ENCODE measurements around the gene FBN1. TPM values are rescaled to one million over a fixed set of nuclear protein-coding genes. Genes with fewer than 3 reads are reported as not detected.

The FBN1 gene
- polyA plus RNA-seq, 1 experiment: 565 TPM

DNA sequence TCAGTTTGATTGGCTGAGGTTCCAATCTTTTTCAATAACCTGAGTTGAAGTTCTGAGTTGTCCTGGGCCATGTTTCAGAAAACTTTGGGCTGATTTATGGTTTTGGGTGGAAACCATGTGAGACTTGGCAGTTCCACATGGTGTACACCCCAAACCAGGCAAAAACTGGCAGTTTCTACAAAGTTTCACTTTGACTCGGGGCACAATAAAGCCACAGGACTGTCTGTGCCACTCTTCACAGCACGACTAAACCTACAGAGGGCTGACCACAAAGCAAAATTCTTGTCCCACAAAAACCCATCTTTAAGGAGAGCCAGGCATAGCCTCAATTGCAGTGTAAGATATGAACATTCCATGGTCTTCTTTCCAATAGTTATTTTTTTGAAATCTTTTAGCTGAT lies 159.3 kb downstream of the FBN1 start:
- TF ChIP-seq, protein P1, sequence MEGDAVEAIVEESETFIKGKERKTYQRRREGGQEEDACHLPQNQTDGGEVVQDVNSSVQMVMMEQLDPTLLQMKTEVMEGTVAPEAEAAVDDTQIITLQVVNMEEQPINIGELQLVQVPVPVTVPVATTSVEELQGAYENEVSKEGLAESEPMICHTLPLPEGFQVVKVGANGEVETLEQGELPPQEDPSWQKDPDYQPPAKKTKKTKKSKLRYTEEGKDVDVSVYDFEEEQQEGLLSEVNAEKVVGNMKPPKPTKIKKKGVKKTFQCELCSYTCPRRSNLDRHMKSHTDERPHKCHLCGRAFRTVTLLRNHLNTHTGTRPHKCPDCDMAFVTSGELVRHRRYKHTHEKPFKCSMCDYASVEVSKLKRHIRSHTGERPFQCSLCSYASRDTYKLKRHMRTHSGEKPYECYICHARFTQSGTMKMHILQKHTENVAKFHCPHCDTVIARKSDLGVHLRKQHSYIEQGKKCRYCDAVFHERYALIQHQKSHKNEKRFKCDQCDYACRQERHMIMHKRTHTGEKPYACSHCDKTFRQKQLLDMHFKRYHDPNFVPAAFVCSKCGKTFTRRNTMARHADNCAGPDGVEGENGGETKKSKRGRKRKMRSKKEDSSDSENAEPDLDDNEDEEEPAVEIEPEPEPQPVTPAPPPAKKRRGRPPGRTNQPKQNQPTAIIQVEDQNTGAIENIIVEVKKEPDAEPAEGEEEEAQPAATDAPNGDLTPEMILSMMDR (IDR thresholded peaks at IDR 0.05; ENCODE audit: insufficient read depth, low read depth, low read length): no peak
- Histone ChIP-seq H3K4me3 (ENCODE audit: low read depth, low read length) (no peak overlapping the region), H3K36me3 (ENCODE audit: control insufficient read depth, insufficient read depth, low read length) (peaks cover 37% of the 10 kb centered on the region), H3K27me3 (ENCODE audit: control insufficient read depth, insufficient read depth, low read length) (no peaks in the 10 kb centered on the region)
- ChIA-PET POLR2A (no interaction called here), CTCF (no interaction called here)
- no peak for DNase-seq (ENCODE audit: low read depth)

DNA sequence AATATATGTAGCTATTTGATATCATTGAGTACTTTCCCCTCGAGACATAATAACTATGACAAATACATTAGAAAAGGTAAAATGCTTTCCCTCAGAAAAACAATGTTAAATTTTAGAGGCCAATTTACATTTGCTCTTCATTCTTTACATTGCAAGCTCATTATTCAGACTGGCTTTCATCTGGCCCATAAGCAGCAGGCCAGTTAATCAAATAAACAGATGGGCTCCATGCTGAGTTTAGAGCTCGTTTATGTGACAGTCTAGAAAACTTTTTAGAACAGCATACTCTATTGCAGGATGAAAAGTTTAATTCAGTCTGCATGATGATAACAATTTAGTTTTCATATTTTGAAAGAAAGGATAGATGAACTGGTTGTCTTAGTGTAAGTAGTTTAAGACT lies 163.7 kb downstream of the FBN1 start:
- H3K27me3 ChIP-seq (ENCODE audit: control insufficient read depth, insufficient read depth, low read length): no peaks in the 10 kb centered on the region
- peaks cover 25% of the 10 kb centered on the region for H3K36me3 ChIP-seq (ENCODE audit: control insufficient read depth, insufficient read depth, low read length)
- TF ChIP-seq, protein P1 (IDR thresholded peaks at IDR 0.05; ENCODE audit: insufficient read depth, low read depth, low read length): no peak
- POLR2A ChIA-PET: interaction anchor here (0.6 kb wide), 1 partner anchor 50 kb away, joined by 3 read pairs; no protein-coding TSS in a partner anchor
- H3K4me3 ChIP-seq (ENCODE audit: low read depth, low read length): no peak overlapping the region
- CTCF ChIA-PET: interaction anchor here (1.3 kb wide), 1 partner anchor 26 kb away, joined by 4 read pairs; no protein-coding TSS in a partner anchor
- DNase-seq (ENCODE audit: low read depth): no peak

DNA sequence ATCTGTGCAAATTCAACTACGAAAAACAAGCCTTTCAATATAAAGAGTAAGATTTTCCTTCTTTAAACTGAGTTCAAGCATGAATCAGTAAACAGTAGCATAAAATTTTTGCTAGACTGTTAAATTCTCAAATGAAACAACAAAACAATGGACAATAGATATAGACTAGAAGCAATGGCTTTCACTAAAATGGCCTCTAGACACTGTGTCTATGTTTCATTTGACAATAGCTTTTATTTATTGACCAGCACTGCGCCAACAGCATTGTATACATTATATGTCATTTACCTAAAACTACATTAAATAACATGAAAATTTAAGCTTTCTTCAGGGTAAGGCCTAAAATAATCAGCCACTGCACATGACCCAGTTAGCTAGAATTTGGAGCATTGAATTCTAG lies 165.8 kb downstream of the FBN1 start:
- Histone ChIP-seq H3K4me3 (ENCODE audit: low read depth, low read length) (no peak overlapping the region), H3K36me3 (ENCODE audit: control insufficient read depth, insufficient read depth, low read length) (peaks cover 12% of the 10 kb centered on the region), H3K27me3 (ENCODE audit: control insufficient read depth, insufficient read depth, low read length) (no peaks in the 10 kb centered on the region)
- ChIA-PET POLR2A (no interaction called here), CTCF (interaction anchor here (1.3 kb wide), 2 partner anchors 15 to 322 kb away, joined by 3 to 4 read pairs; no protein-coding TSS in a partner anchor)
- DNase-seq (ENCODE audit: low read depth): no peak
- TF ChIP-seq, protein P1 (IDR thresholded peaks at IDR 0.05; ENCODE audit: insufficient read depth, low read depth, low read length): no peak

DNA sequence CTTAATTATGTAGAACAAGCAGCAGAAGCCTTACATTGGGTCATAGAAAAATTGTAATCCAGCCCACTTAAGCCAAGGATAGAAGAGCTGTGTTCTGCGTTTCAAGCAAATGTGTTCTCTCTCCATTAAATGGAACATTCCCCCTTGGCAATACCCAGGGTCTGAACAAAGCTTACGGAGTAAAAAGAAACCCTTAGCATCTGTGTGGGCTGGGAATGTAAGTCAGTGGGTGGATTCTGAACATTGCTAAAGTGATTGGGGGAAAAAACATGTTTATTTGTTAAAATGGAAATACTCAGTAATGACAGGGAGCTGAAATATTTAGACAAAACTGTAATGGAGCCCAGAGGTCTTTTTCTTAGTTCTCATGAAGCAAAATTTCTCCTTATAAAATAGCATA lies 166.9 kb downstream of the FBN1 start:
- peaks cover 15% of the 10 kb centered on the region for H3K36me3 ChIP-seq (ENCODE audit: control insufficient read depth, insufficient read depth, low read length)
- CTCF ChIA-PET: interaction anchor here (0.9 kb wide), 1 partner anchor 22 kb away, joined by 3 read pairs; no protein-coding TSS in a partner anchor
- no peak for DNase-seq (ENCODE audit: low read depth)

DNA sequence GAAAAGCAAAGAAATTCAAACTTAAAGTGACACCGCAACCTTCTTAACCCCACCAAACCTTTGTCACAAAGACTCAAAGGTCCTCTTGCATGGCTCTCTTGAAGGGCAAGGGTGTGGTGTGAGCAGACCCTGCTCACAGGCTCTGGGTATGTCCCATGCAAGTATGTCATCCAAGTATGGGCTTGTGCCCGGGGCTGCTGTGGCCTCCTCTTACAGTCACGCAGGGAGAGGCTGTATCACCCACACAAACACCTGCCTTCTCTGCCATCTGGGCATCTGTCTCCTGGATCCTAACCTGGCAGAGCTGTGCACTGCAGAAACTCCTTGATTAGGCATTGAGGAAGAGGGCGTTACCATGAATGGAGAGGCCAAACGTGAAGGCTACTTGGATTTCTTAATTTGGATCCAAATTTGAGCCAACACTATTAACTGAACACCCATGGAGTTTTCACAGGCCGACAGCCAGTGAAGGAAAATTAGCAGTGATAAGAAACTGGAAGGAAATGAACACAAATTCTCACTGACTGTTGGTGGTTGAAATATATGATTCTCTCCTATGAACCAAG lies 167.6 kb downstream of the FBN1 start:
- ChIA-PET CTCF (interaction anchor here (0.9 kb wide), 1 partner anchor 21 kb away, joined by 3 read pairs; no protein-coding TSS in a partner anchor), POLR2A (no interaction called here)
- Histone ChIP-seq H3K36me3 (ENCODE audit: control insufficient read depth, insufficient read depth, low read length) (peaks cover 15% of the 10 kb centered on the region), H3K4me3 (ENCODE audit: low read depth, low read length) (no peak overlapping the region), H3K27me3 (ENCODE audit: control insufficient read depth, insufficient read depth, low read length) (no peaks in the 10 kb centered on the region)
- no peak for DNase-seq (ENCODE audit: low read depth)
- TF ChIP-seq, protein P1 (IDR thresholded peaks at IDR 0.05; ENCODE audit: insufficient read depth, low read depth, low read length): no peak

More for the DNA sequence above, 166.9 kb downstream of the FBN1 start:
- POLR2A ChIA-PET: no interaction called here
- Histone ChIP-seq H3K27me3 (ENCODE audit: control insufficient read depth, insufficient read depth, low read length) (no peaks in the 10 kb centered on the region), H3K4me3 (ENCODE audit: low read depth, low read length) (no peak overlapping the region)
- TF ChIP-seq, protein P1 (IDR thresholded peaks at IDR 0.05; ENCODE audit: insufficient read depth, low read depth, low read length): no peak
